ENCODE measurements around the gene AUTS2. TPM values are rescaled to one million over a fixed set of nuclear protein-coding genes. Genes with fewer than 3 reads are reported as not detected.

Gene AUTS2
- total RNA-seq, 1 experiment from 2014 or later, result 50.0 TPM

DNA sequence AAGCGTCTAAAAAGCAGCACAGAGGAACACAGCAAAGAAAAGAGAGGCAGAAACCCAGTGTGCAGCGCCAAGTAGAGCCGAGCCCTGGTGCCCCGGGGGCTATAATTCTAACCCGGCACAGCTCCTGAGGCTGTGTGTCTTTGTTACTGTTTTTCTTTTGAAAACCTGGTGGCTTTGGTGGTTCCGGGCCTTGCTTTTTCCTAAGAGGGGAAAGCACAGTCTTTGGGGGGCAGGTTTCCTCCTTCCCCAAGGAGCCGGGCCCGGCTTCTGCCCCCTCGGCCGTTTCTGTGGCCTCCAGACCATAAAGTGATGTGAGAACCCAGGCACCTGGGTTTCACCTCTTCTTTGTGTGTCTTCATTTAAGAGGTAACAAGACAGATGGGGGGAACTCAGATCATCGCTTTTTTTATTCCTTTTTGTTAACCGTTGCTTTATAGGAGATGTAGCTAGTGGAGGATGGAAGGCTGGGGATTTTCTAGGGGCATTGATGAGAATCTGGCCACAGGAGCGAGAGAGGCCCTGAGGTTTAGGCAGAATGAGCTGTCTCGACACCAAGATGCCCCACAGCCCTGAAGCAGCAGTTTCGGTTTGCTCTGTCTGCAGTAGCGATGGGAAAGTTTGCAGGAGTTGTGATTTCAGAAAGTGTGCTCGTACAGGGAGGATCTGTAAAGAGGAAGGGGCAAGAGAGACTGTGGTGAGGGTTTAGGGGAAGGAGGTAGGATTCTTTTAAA, 1165.9 kb downstream of the AUTS2 start:
- peak overlapping the region; percentile 71; the same call in 1 of the 2 replicates for H3K27ac Mint-ChIP-seq
- no peak overlapping the region for H3K4me3 Mint-ChIP-seq
- ChIA-PET CTCF (interaction anchor here (1.0 kb wide), 1 partner anchor 46 kb away, joined by 4 read pairs; no protein-coding TSS in a partner anchor), POLR2A (no interaction called here)
- H3K4me1 Mint-ChIP-seq, result peaks cover 38% of the 10 kb centered on the region
- no peaks in the 10 kb centered on the region for H3K9me3 Mint-ChIP-seq
- no peaks in the 10 kb centered on the region for H3K27me3 Mint-ChIP-seq (ENCODE audit: low read depth)
- peaks cover 22% of the 10 kb centered on the region for H3K36me3 Mint-ChIP-seq
- ATAC-seq (no peak; the same call in 1 of the 2 replicates), DNase-seq (ENCODE audit: low spot score) (no peak)
- no peak for TF ChIP-seq ZNF281 (CRISPR knock-in tag; IDR thresholded peaks at IDR 0.05)
- TF ChIP-seq AR (CRISPR knock-in tag; IDR thresholded peaks at IDR 0.05), result no peak
- TF ChIP-seq EMX1 (CRISPR knock-in tag; IDR thresholded peaks at IDR 0.05), result no peak
- no peak for TF ChIP-seq RELA (CRISPR knock-in tag; IDR thresholded peaks at IDR 0.05; ENCODE audit: borderline replicate concordance)
- TF ChIP-seq NFE2L1 (CRISPR knock-in tag; IDR thresholded peaks at IDR 0.05), result no peak
- no peak for TF ChIP-seq ZNF396 (CRISPR knock-in tag; IDR thresholded peaks at IDR 0.05; ENCODE audit: borderline replicate concordance)
- TF ChIP-seq TCF7 (CRISPR knock-in tag; IDR thresholded peaks at IDR 0.05; ENCODE audit: low read depth), result no peak

GRCh38 chr7:70764701-70765208, 1166.5 kb downstream of the AUTS2 start:
- Mint-ChIP-seq H3K9me3 (no peaks in the 10 kb centered on the region), H3K36me3 (peaks cover 22% of the 10 kb centered on the region), H3K27ac (peak overlapping the region; percentile 40), H3K4me1 (peaks cover 38% of the 10 kb centered on the region), H3K4me3 (no peak overlapping the region), H3K27me3 (ENCODE audit: low read depth) (no peaks in the 10 kb centered on the region)
- ATAC-seq (no peak), DNase-seq (ENCODE audit: low spot score) (no peak)
- ChIA-PET CTCF (no interaction called here), POLR2A (no interaction called here)
- TF ChIP-seq ATF2 (CRISPR knock-in tag; IDR thresholded peaks at IDR 0.05; ENCODE audit: borderline replicate concordance, low read depth), result no peak
- TF ChIP-seq ZNF317 (CRISPR knock-in tag; IDR thresholded peaks at IDR 0.05; ENCODE audit: borderline replicate concordance, low read depth), result no peak
- no peak for TF ChIP-seq GTF2I (CRISPR knock-in tag; conservative IDR thresholded peaks at IDR 0.05)
- TF ChIP-seq SMAD3 (CRISPR knock-in tag; IDR thresholded peaks at IDR 0.05; ENCODE audit: borderline replicate concordance), result no peak
- TF ChIP-seq JUN (CRISPR knock-in tag; IDR thresholded peaks at IDR 0.05), result no peak
- TF ChIP-seq CBFB (CRISPR knock-in tag; IDR thresholded peaks at IDR 0.05; ENCODE audit: low read depth), result no peak
- TF ChIP-seq, protein P1, sequence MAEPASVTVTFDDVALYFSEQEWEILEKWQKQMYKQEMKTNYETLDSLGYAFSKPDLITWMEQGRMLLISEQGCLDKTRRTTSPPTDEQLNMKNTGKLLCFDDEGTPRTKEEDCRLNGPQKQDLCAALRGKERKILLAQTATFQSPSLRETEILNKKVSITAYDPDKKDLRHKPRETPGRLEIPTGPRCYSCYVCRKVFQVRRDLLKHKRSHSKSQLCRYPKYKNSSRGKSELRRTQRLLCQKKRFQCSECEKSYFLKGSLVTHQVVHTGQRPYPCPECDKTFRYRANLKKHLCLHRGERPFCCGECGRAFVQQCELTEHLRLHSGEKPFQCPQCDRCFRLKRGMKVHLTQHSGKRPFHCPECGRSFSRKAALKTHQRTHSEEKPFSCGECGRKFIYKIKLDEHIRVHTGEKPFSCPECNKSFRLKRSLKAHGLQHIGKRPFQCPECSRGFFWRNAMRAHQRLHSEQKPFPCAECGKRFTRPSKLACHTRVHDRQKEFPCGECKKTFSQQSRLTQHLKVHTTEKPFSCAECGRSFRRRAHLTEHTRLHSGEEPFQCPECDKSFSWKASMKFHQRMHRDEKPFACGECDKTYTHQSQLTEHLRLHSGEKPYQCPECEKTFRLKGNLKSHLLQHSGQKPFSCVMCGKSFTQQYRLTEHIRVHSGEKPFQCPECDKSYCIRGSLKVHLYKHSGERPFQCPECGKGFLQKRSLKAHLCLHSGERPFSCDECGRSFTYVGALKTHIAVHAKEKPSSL (CRISPR knock-in tag; conservative IDR thresholded peaks at IDR 0.05), result no peak
- no peak for TF ChIP-seq AFF4 (CRISPR knock-in tag; IDR thresholded peaks at IDR 0.05; ENCODE audit: borderline replicate concordance)
- no peak for TF ChIP-seq SP1 (CRISPR knock-in tag; conservative IDR thresholded peaks at IDR 0.05)
- TF ChIP-seq ATF3 (CRISPR knock-in tag; conservative IDR thresholded peaks at IDR 0.05), result no peak
- TF ChIP-seq NFATC4 (CRISPR knock-in tag; IDR thresholded peaks at IDR 0.05), result no peak
- TF ChIP-seq NFE2L1 (CRISPR knock-in tag; IDR thresholded peaks at IDR 0.05), result no peak
